ENCODE data around the gene SERPINA4. TPM values are rescaled to one million over a fixed set of nuclear protein-coding genes. Genes with fewer than 3 reads are reported as not detected.

Gene SERPINA4
- total RNA-seq, 1 donor from 2014 or later, result 5.9 TPM

GRCh38 chr14:94543449-94544124 lies 17.7 kb upstream of the SERPINA4 start:
- peak; percentile 15 for TF ChIP-seq CTCF (IDR thresholded peaks at IDR 0.05; ENCODE audit: unreplicated experiment)
- Mint-ChIP-seq H3K4me1 (ENCODE audit: low read depth) (peaks cover 5% of the 10 kb centered on the region), H3K27me3 (peaks cover 17% of the 10 kb centered on the region), H3K36me3 (ENCODE audit: insufficient read depth) (no peaks in the 10 kb centered on the region), H3K27ac (no peak overlapping the region), H3K9me3 (ENCODE audit: low read depth) (peaks cover 5% of the 10 kb centered on the region), H3K4me3 (ENCODE audit: low read depth) (no peak overlapping the region)
- DNase-seq (ENCODE audit: low spot score, unreplicated experiment), result no peak

GRCh38 chr14:94544726-94545125 lies 16.5 kb upstream of the SERPINA4 start:
- peaks cover 5% of the 10 kb centered on the region for H3K9me3 Mint-ChIP-seq (ENCODE audit: low read depth)
- H3K36me3 Mint-ChIP-seq (ENCODE audit: insufficient read depth), result no peaks in the 10 kb centered on the region
- no peak for TF ChIP-seq CTCF (IDR thresholded peaks at IDR 0.05; ENCODE audit: unreplicated experiment)
- peaks cover 5% of the 10 kb centered on the region for H3K4me1 Mint-ChIP-seq (ENCODE audit: low read depth)
- no peak overlapping the region for H3K27ac Mint-ChIP-seq
- no peak for DNase-seq (ENCODE audit: low spot score, unreplicated experiment)
- H3K4me3 Mint-ChIP-seq (ENCODE audit: low read depth), result no peak overlapping the region
- H3K27me3 Mint-ChIP-seq, result peaks cover 10% of the 10 kb centered on the region

GRCh38 chr14:94545131-94545841 lies 16.0 kb upstream of the SERPINA4 start:
- peaks cover 10% of the 10 kb centered on the region for H3K27me3 Mint-ChIP-seq
- no peak for TF ChIP-seq CTCF (IDR thresholded peaks at IDR 0.05; ENCODE audit: unreplicated experiment)
- no peak overlapping the region for H3K27ac Mint-ChIP-seq
- H3K4me1 Mint-ChIP-seq (ENCODE audit: low read depth), result peaks cover 3% of the 10 kb centered on the region
- H3K9me3 Mint-ChIP-seq (ENCODE audit: low read depth), result peaks cover 5% of the 10 kb centered on the region
- no peak overlapping the region for H3K4me3 Mint-ChIP-seq (ENCODE audit: low read depth)
- H3K36me3 Mint-ChIP-seq (ENCODE audit: insufficient read depth), result no peaks in the 10 kb centered on the region
- DNase-seq (ENCODE audit: low spot score, unreplicated experiment), result no peak

- Mint-ChIP-seq H3K27me3 (peaks cover 2% of the 10 kb centered on the region), H3K4me1 (ENCODE audit: low read depth) (no peaks in the 10 kb centered on the region), H3K36me3 (ENCODE audit: insufficient read depth) (peaks cover 2% of the 10 kb centered on the region), H3K9me3 (ENCODE audit: low read depth) (peaks cover 11% of the 10 kb centered on the region), H3K27ac (no peak overlapping the region), H3K4me3 (ENCODE audit: low read depth) (no peak overlapping the region)
- no peak for TF ChIP-seq CTCF (IDR thresholded peaks at IDR 0.05; ENCODE audit: unreplicated experiment)
- DNase-seq (ENCODE audit: low spot score, unreplicated experiment), result no peak
Measured at GRCh38 chr14:94547151-94547680, 14.0 kb upstream of the SERPINA4 start.

GRCh38 chr14:94547726-94548125 lies 13.5 kb upstream of the SERPINA4 start:
- H3K36me3 Mint-ChIP-seq (ENCODE audit: insufficient read depth), result peaks cover 3% of the 10 kb centered on the region
- H3K27me3 Mint-ChIP-seq, result no peaks in the 10 kb centered on the region
- H3K4me3 Mint-ChIP-seq (ENCODE audit: low read depth), result no peak overlapping the region
- TF ChIP-seq CTCF (IDR thresholded peaks at IDR 0.05; ENCODE audit: unreplicated experiment), result no peak
- H3K4me1 Mint-ChIP-seq (ENCODE audit: low read depth), result no peaks in the 10 kb centered on the region
- peaks cover 16% of the 10 kb centered on the region for H3K9me3 Mint-ChIP-seq (ENCODE audit: low read depth)
- H3K27ac Mint-ChIP-seq, result no peak overlapping the region
- no peak for DNase-seq (ENCODE audit: low spot score, unreplicated experiment)

Measured in progenitor cell of endocrine pancreas (in vitro differentiated cells).